ENCODE data around the gene SYT12. TPM values are rescaled to one million over a fixed set of nuclear protein-coding genes. Genes with fewer than 3 reads are reported as not detected.

The SYT12 gene
- total and polyA plus RNA-seq, 12 donors = 0.67 to 55.6 (median 3.4) TPM

DNA sequence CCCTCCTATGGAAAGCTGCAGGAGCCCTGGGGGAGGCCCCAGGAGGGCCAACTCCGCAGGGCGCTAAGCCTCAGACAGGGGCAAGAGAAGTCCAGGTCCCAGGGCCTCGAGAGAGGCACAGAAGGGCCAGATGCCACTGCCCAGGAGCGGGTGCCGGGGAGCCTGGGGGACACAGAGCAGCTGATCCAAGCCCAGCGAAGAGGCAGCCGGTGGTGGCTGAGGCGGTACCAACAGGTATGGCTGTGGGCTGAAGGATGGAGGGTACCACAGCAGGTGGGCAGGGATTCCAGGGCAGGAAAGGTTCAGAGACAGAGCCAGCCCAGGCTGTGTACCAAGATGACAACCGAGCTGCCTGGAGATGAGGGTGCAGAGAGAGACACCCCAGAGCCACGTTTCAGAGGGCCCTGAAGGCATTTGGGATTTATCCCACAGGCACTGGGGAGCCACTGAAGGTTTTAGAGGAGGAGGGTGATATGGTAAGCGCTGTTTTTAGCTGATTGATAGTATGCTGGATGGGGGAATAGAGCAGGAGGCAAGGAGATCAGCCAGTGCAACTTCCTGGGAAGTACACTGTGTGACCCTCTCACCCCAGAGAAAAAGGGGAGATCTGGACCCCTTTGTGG, 47.4 kb upstream of the SYT12 start:
- Histone ChIP-seq H3K36me3 (replicated peaks in 1 of 2) (no peaks in the 10 kb centered on the region), H3K27ac (peak overlapping the region in 1 of 5 donors; percentile 26), H3K4me1 (replicated peaks in 1 of 2) (peaks cover 8 to 21% of the 10 kb centered on the region in 2 donors), H3K4me3 (no peak overlapping the region), H3K9me3 (replicated peaks in 1 of 3) (peaks cover 0 to 7% (median 0%) of the 10 kb centered on the region in 3 donors), H3K27me3 (no peaks in the 10 kb centered on the region)
- no peak for TF ChIP-seq POLR2A (IDR thresholded peaks at IDR 0.05)
- TF ChIP-seq, protein P1, sequence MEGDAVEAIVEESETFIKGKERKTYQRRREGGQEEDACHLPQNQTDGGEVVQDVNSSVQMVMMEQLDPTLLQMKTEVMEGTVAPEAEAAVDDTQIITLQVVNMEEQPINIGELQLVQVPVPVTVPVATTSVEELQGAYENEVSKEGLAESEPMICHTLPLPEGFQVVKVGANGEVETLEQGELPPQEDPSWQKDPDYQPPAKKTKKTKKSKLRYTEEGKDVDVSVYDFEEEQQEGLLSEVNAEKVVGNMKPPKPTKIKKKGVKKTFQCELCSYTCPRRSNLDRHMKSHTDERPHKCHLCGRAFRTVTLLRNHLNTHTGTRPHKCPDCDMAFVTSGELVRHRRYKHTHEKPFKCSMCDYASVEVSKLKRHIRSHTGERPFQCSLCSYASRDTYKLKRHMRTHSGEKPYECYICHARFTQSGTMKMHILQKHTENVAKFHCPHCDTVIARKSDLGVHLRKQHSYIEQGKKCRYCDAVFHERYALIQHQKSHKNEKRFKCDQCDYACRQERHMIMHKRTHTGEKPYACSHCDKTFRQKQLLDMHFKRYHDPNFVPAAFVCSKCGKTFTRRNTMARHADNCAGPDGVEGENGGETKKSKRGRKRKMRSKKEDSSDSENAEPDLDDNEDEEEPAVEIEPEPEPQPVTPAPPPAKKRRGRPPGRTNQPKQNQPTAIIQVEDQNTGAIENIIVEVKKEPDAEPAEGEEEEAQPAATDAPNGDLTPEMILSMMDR (IDR thresholded peaks at IDR 0.05) = no peak
- intact Hi-C loops (cut with DNase I) = loop anchor here in 1 of 2 donors (10.0 kb wide), 1 partner anchor 281 kb away; no protein-coding TSS in a partner anchor
- WGBS, 4 donors = 76 to 85% (median 79%) methylated on average over 5 to 11 of the region's 11 CpGs
- DNase-seq = no peak

DNA sequence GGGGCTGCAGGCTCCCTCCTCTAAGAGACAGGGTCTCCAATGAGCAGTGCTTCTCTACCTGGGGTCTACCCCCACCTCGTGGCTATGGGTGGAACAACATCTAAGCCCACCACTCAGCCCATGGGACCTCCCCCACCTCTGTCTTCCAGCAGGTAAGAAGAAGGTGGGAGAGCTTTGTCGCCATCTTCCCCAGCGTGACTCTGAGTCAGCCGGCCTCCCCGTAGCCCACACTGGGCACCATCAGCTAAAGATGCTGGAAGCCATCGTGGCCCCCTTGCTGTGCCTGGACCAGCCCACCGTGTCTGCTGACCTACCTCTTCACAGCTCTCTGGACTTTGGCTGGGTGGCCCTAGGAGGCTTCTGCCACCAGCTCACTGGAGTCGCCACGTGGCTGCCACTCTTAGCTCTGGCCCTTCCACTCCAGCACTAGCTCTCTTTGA, 46.9 kb upstream of the SYT12 start:
- no peak for TF ChIP-seq POLR2A (IDR thresholded peaks at IDR 0.05)
- TF ChIP-seq, protein P1 (IDR thresholded peaks at IDR 0.05) = peak; percentile 21 to 59 (median 54)
- Histone ChIP-seq H3K36me3 (replicated peaks in 1 of 2) (no peaks in the 10 kb centered on the region), H3K27me3 (no peaks in the 10 kb centered on the region), H3K4me1 (replicated peaks in 1 of 2) (peaks cover 5 to 15% of the 10 kb centered on the region in 2 donors), H3K9me3 (replicated peaks in 1 of 3) (peaks cover 0 to 7% (median 0%) of the 10 kb centered on the region in 3 donors), H3K4me3 (no peak overlapping the region), H3K27ac (no peak overlapping the region)
- DNase-seq = no peak
- WGBS, 4 donors = 62 to 74% (median 65%) methylated on average over 9 of the region's 9 CpGs
- intact Hi-C loops (cut with DNase I) = loop anchor here in 1 of 2 donors (10.0 kb wide), 1 partner anchor 281 kb away; no protein-coding TSS in a partner anchor

DNA sequence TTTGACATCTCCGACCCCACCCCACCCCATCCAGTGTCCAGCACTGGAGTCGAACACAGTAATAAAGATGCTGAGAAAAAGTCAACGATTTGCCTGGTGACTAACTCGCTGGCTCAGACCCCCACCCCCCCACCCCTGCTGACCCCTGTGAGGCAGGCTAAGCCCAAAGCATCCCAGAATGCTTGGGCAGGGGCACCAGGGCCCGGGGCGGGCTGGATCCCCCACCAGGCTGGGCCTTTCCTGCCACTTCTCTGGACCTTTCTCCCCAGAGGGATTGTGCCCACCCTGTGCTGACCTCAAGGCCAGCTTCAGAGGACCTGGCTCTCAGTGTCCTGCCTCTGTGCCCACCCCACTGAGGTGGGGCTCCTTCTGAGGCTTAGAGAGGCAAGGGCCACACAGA, 46.0 kb upstream of the SYT12 start:
- no peak for DNase-seq
- peaks cover 4 to 13% of the 10 kb centered on the region in 2 donors for H3K4me1 ChIP-seq (replicated peaks in 1 of 2)
- H3K27me3 ChIP-seq = no peaks in the 10 kb centered on the region
- TF ChIP-seq POLR2A (IDR thresholded peaks at IDR 0.05) = no peak
- TF ChIP-seq, protein P1 (IDR thresholded peaks at IDR 0.05) = no peak
- WGBS, 4 donors = 82 to 97% (median 90%) methylated on average over 4 to 6 of the region's 6 CpGs
- no peak overlapping the region for H3K27ac ChIP-seq
- intact Hi-C loops (cut with DNase I) = loop anchor here in 1 of 2 donors (10.0 kb wide), 1 partner anchor 282 kb away; no protein-coding TSS in a partner anchor
- peaks cover 0 to 7% (median 0%) of the 10 kb centered on the region in 3 donors for H3K9me3 ChIP-seq (replicated peaks in 1 of 3)
- H3K36me3 ChIP-seq (replicated peaks in 1 of 2) = no peaks in the 10 kb centered on the region
- no peak overlapping the region for H3K4me3 ChIP-seq

DNA sequence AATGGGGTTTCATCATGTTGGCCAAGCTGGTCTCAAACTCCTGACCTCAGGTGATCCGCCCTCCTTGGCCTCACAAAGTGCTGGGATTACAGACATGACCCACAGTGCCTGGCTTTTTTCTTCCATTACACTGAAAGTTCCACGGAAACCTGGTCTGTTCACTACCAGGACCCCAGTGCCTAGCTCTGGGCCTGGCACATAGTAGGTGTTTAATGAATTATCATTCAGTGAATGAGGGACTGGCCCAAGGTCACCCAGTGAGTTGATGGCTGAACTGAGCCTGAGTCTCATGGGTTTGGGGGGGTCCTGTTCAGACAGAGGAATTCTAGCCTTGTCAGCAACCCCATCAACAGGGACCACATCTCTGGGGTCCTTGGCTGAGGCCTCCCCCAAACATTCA, 44.7 kb upstream of the SYT12 start:
- H3K9me3 ChIP-seq (replicated peaks in 1 of 3) = peaks cover 0 to 7% (median 0%) of the 10 kb centered on the region in 3 donors
- WGBS, 4 donors = 85 to 97% (median 96%) methylated on average over 2 of the region's 2 CpGs

More for the DNA sequence above, 44.7 kb upstream of the SYT12 start:
- Histone ChIP-seq H3K4me3 (no peak overlapping the region), H3K27ac (no peak overlapping the region), H3K4me1 (replicated peaks in 1 of 2) (peaks cover 4 to 18% of the 10 kb centered on the region in 2 donors), H3K27me3 (no peaks in the 10 kb centered on the region), H3K36me3 (replicated peaks in 1 of 2) (no peaks in the 10 kb centered on the region)
- no peak for DNase-seq
- intact Hi-C loops (cut with DNase I) = loop anchor here in 1 of 2 donors (10.0 kb wide), 1 partner anchor 283 kb away; no protein-coding TSS in a partner anchor
- TF ChIP-seq POLR2A (IDR thresholded peaks at IDR 0.05) = no peak
- TF ChIP-seq, protein P1 (IDR thresholded peaks at IDR 0.05) = no peak
